OCI-LY7 (cell line): ENCODE results near the gene CTSA. TPM values are rescaled to one million over a fixed set of nuclear protein-coding genes. Genes with fewer than 3 reads are reported as not detected.
"Not testable (repeated sequence)": the region's sequence is repeated elsewhere in the genome, so short reads cannot be mapped to it uniquely, and the experiment has no call there.

Source experiments
- BruUV-seq: library from RNA; stranded (reverse); fragments of 400-500 nt; replicated peaks from 2 replicates; lab custom pipeline; 2021; lab: Mats Ljungman, UMichigan
- CTCF ChIA-PET: fragments of 300-600 bp; sonication (Branson Sonifier 250); formaldehyde crosslinking; loops from one replicate; lab custom pipeline; 2022; ENCODE audit warnings: antibody characterized with exemption; ENCODE audit not compliant: unreplicated experiment; lab: Charles Lee
- POLR2A ChIA-PET: fragments of 300-600 bp; sonication (Branson Sonifier 250); formaldehyde crosslinking; loops from one replicate; lab custom pipeline; 2022; ENCODE audit warnings: antibody characterized with exemption; lab: Charles Lee
- DNase-seq: peaks from one replicate; pipeline ENCODE4 v3.0.0-alpha.2; 2015; ENCODE audit warnings: low spot score
- H2AFZ ChIP-seq: fragments of 200-600 bp; sonication (generic), shearing (Covaris generic); 2 replicates; pipeline ENCODE4 v1.6.1; 2014; ENCODE audit warnings: mild to moderate bottlenecking, antibody characterized with exemption, low read length, moderate library complexity
- H3K27ac ChIP-seq: fragments of 200-600 bp; sonication (generic); 2 replicates; pipeline ENCODE4 v1.5.1; 2014; ENCODE audit warnings: mixed run types, low read depth, mild to moderate bottlenecking, moderate library complexity, low read length, inconsistent platforms; ENCODE audit not compliant: poor library complexity, severe bottlenecking
- H3K36me3 ChIP-seq: fragments of 200-600 bp; sonication (generic); 2 replicates; pipeline ENCODE4 v1.6.1; 2014; ENCODE audit warnings: mild to moderate bottlenecking, antibody characterized with exemption, low read length, moderate library complexity, mixed read lengths; ENCODE audit not compliant: insufficient read depth
- H3K4me1 ChIP-seq: fragments of 200-600 bp; sonication (generic); 2 replicates; pipeline ENCODE4 v1.5.1; 2014; ENCODE audit warnings: mild to moderate bottlenecking, low read length; ENCODE audit not compliant: insufficient read depth, poor library complexity, severe bottlenecking
- H3K4me2 ChIP-seq: fragments of 200-600 bp; sonication (generic); 2 replicates; pipeline ENCODE4 v1.6.1; 2014; ENCODE audit warnings: mild to moderate bottlenecking, low read length
- H3K4me3 ChIP-seq: fragments of 200-600 bp; sonication (generic); 2 replicates; pipeline ENCODE4 v1.5.1; 2014; ENCODE audit warnings: mild to moderate bottlenecking, low read depth, low read length; ENCODE audit not compliant: poor library complexity, severe bottlenecking
- H3K79me2 ChIP-seq: fragments of 200-600 bp; sonication (generic); 2 replicates; pipeline ENCODE4 v1.6.1; 2016; ENCODE audit warnings: low read depth, mild to moderate bottlenecking, low read length, moderate library complexity, mixed read lengths; ENCODE audit not compliant: insufficient read depth
- H3K9me2 ChIP-seq: fragments of 200-600 bp; sonication (generic); 2 replicates; pipeline ENCODE4 v1.6.1; 2016; ENCODE audit warnings: mild to moderate bottlenecking, low read length, mixed read lengths; ENCODE audit not compliant: insufficient read depth
- H3K9me3 ChIP-seq: fragments of 200-600 bp; sonication (generic); 2 replicates; pipeline ENCODE4 v1.6.1; 2014; ENCODE audit warnings: mild to moderate bottlenecking, mixed run types, low read length, mixed read lengths
- H4K20me1 ChIP-seq: fragments of 200-600 bp; sonication (generic); 2 replicates; pipeline ENCODE4 v1.6.1; 2014; ENCODE audit warnings: mild to moderate bottlenecking, antibody characterized with exemption, low read length, moderate library complexity, mixed read lengths; ENCODE audit not compliant: insufficient read depth
- EZH2phosphoT487 ChIP-seq: fragments of 200-600 bp; sonication (generic); IDR thresholded peaks from 2 replicates; pipeline ENCODE4 v1.6.1; 2018; ENCODE audit warnings: low read depth, borderline replicate concordance, mild to moderate bottlenecking, mixed run types, antibody characterized with exemption, low read length, moderate library complexity, mixed read lengths
- intact Hi-C: fragments of 100-400 bp; cut with micrococcal nuclease; formaldehyde crosslinking; loops from one replicate; pipeline ENCODE4 v1.10.0; 2022; ENCODE audit not compliant: unreplicated experiment
- total RNA-seq, 2 experiments: library from RNA; depleted of rRNA in 1 of 2; stranded (reverse); fragments of >200 nt in 1 of 2; shearing (Covaris generic) in 1 of 2; gene quantifications; 2 replicates each; pipeline ENCODE4 v1.2.3, GENCODE V29; 2014 to 2022
- TF ChIP-seq, protein P1 (sequence below): fragments of 200-600 bp; sonication (generic); conservative IDR thresholded peaks from 2 replicates; pipeline ENCODE4 v1.5.1; 2014; ENCODE audit warnings: mild to moderate bottlenecking, antibody characterized with exemption, low read length, moderate library complexity, mixed read lengths

Gene CTSA
- total RNA-seq, 2 experiments from 2014 or later: 27.1 to 36.4 TPM

DNA sequence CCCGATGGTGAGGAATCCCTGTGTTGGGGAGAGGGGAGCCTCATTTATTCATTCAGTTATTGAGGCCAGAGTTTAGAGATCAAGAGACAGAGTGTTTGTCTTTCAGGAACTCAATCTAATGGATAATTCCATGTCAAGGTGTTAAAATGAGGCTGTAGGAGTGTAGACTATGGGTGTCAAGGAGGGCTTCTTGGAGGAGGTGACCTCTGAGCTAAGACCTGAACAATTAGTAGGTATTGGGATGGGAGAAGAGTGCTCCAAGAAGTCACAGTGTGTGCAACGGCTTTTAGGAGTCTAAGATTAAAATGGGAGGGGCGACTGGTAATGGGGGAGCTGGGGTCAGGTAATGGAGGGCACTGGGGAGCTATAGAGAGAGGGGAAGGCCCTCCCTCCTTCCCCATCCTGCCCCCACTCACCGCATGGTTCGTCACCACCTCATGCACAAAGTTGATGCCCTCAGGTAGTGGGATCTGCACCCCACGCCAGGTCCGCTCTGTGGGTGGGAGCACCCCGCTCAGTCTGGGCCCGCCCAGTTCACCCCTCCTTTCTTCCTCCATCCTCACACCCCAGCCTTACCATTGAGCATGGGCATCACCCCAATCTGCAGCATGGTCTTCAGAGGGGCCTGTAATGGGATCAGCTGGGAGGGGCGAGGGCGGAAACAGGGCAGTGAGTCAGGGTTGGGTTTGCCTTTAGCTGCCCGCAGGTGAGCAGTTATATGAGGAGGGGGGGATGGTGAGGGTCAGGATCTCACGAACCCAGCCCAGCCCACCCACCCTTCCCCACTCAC, 8.1 kb downstream of the CTSA start:
- BruUV-seq: no TSS peak
- Histone ChIP-seq H4K20me1 (no peaks in the 10 kb centered on the region), H2AFZ (no peak overlapping the region), H3K4me3 (no peak overlapping the region), H3K36me3 (peaks cover 4% of the 10 kb centered on the region), H3K27ac (no peak overlapping the region), H3K9me3 (no peaks in the 10 kb centered on the region), H3K79me2 (no peaks in the 10 kb centered on the region), H3K4me2 (no peak overlapping the region), H3K9me2 (no peaks in the 10 kb centered on the region), H3K4me1 (peaks cover 7% of the 10 kb centered on the region)
- intact Hi-C loops: no loop called here
- no peak for DNase-seq
- POLR2A ChIA-PET: no interaction called here
- TF ChIP-seq, protein P1, sequence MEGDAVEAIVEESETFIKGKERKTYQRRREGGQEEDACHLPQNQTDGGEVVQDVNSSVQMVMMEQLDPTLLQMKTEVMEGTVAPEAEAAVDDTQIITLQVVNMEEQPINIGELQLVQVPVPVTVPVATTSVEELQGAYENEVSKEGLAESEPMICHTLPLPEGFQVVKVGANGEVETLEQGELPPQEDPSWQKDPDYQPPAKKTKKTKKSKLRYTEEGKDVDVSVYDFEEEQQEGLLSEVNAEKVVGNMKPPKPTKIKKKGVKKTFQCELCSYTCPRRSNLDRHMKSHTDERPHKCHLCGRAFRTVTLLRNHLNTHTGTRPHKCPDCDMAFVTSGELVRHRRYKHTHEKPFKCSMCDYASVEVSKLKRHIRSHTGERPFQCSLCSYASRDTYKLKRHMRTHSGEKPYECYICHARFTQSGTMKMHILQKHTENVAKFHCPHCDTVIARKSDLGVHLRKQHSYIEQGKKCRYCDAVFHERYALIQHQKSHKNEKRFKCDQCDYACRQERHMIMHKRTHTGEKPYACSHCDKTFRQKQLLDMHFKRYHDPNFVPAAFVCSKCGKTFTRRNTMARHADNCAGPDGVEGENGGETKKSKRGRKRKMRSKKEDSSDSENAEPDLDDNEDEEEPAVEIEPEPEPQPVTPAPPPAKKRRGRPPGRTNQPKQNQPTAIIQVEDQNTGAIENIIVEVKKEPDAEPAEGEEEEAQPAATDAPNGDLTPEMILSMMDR: no peak
- no peak for TF ChIP-seq EZH2phosphoT487
- CTCF ChIA-PET: no interaction called here

GRCh38 chr20:45901332-45901731, 10.2 kb downstream of the CTSA start:
- H2AFZ ChIP-seq, H3K79me2 ChIP-seq, H3K9me2 ChIP-seq, H3K9me3 ChIP-seq, H3K4me2 ChIP-seq, H3K36me3 ChIP-seq, CTCF ChIA-PET, H3K27ac ChIP-seq, H3K4me3 ChIP-seq, BruUV-seq, H3K4me1 ChIP-seq, DNase-seq, intact Hi-C loops, H4K20me1 ChIP-seq: not testable (repeated sequence)
- POLR2A ChIA-PET: interaction anchor here (1.3 kb wide), 1 partner anchor 26 kb away, joined by 3 read pairs; no protein-coding TSS in a partner anchor

DNA sequence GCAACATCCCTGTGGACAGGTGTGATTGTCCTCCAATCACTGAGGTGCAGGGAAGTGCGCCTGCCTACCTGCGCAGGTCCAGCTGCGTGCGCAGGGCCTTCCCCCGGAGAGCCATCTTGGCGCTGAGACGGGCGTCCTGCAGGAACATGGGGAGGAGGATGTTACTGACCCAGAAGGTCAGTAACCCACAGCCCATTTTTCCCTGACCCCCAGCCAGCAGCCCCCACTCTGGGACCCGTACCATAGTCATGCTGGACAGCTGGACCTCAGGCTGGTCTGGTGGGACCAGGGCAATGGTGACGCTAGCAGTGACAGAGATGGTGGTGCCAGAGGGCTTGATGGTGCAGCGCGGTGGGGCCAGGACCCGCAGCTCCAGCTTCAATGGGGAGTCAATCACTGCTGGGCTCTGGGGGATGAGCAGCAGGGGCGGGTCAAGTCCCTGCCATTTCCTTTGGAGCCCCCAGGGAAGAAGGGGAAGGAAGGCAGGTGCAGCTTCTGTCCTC, 11.1 kb downstream of the CTSA start:
- Histone ChIP-seq H3K9me2 (no peaks in the 10 kb centered on the region), H3K4me3 (no peak overlapping the region), H3K9me3 (no peaks in the 10 kb centered on the region), H4K20me1 (no peaks in the 10 kb centered on the region), H2AFZ (no peak overlapping the region), H3K79me2 (no peaks in the 10 kb centered on the region), H3K36me3 (no peaks in the 10 kb centered on the region), H3K4me1 (peaks cover 7% of the 10 kb centered on the region), H3K27ac (no peak overlapping the region), H3K4me2 (no peak overlapping the region)
- CTCF ChIA-PET: no interaction called here
- intact Hi-C loops: no loop called here
- POLR2A ChIA-PET: interaction anchor here (1.3 kb wide), 1 partner anchor 25 kb away, joined by 3 read pairs; no protein-coding TSS in a partner anchor
- TF ChIP-seq EZH2phosphoT487: no peak
- TF ChIP-seq, protein P1: no peak
- no peak for DNase-seq
- no TSS peak for BruUV-seq
